NCI-H2196 (cell line): ENCODE results near the gene CYP4F11.
A peak's percentile ranks its signal among the peaks of the same experiment; 100 is the strongest.
"Not testable (repeated sequence)": the region's sequence is repeated elsewhere in the genome, so short reads cannot be mapped to it uniquely, and the experiment has no call there.

ENCODE experiments used
- DNase-seq: peaks from one replicate; lab custom pipeline; 2025; ENCODE audit not compliant: unreplicated experiment; lab: John Stamatoyannopoulos, UW

CYP4F11 gene

DNA sequence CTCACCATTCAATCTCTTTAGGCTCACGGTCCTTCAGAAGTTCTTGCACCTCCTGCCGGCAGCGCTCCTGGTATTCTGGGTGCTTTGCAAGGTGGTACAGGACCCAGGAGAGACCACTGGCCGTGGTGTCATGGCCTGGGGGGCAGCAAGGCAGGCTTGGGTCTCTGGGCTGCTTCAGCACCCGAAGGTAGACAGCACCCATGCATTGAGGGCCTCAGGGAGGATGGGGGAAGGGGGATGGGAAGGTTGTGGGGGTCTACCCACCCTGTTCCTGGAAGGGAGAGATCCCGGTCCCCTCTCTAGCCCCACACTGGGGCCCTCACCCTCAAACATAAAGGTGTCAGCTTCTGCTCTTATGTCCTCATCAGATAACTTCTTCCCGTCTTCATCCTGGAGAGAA, 48.4 kb downstream of the CYP4F11 start:
- DNase-seq, result no peak

DNA sequence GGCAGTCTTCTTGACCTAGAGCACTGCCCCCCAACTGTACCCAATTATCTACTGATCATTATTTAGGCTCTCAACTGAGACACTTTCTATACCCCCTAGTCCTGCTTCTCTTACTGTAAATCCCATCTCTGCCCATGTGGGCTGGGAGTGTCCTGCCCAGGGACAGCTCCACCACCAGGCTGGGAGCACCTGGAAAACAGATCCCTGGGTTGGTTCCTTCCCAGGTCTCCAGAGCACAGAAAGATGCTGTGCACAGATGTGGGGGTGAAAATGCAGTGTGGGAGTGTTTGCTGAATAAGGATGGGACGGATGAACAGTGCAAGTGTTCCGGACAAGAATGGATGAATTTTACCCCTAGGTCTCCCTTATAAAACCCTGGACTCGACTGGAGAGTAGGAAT, 49.2 kb downstream of the CYP4F11 start:
- DNase-seq, result no peak

DNA sequence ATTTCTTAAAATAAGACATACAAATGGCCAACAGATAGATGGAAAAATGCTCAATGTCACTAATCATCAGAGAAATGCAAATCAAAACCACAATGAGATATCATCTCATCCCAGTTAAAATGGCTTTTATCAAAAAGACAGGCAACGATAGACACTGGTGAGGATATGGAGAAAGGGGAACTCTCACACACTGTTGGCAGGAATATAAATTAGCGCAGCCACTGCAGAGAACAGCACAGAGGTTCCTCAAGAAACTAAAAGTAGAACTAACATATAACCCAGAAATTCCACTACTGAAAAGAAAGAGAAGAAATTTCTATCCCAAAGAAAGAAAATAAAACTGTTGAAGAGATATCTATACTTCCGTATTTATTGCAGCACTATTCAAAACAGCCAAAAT, 51.0 kb downstream of the CYP4F11 start:
- DNase-seq, result not testable (repeated sequence)

DNA sequence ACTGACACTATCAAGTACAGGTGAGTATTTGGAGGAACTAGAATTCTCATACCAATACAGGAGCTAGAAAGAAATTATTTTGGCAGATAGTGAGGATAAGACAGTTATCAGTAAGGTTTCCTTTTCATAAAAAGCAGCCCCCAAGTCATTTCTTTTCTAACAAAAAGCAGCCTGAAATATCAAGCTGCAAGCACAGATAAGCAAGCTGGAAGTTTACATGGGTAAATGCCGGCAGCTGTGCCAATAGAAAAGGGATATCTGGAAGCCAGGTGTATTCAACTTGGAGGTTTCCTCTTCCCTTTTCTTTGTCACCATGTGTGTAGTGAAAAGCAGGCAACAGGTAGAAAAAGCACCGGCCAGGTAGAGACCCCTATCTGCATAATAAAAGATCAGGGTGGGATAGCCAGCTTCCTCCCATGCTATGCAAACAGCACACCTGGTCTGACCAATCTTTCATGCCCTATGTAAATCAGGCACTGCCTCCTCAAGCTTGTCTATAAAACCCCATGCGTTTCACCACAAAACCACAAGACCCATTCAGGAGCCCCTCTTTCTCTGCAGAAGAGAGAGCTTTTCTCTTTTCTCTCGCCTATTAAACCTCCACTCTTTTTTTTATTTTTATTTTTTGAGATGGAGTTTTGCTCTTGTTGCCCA, 59.4 kb downstream of the CYP4F11 start:
- DNase-seq, result no peak

DNA sequence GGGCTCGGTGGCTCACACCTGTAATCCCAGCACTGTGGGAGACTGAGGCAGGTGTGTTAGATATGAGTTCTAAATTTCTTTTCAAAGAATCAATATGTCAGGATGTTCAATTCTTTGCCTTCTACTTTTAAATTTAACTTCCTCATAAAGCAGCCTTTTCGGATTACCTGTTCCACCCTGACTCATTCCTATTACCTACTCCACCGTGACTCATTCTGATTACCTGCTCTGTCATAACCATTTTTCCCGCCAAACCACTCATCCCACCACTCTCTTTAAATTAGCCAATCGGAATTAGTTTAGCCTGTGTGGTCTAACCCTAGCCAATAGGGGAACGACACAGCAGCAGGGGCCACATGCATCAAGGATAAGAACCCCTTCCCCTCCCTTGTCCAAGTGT, 60.6 kb downstream of the CYP4F11 start:
- DNase-seq, result not testable (repeated sequence)

DNA sequence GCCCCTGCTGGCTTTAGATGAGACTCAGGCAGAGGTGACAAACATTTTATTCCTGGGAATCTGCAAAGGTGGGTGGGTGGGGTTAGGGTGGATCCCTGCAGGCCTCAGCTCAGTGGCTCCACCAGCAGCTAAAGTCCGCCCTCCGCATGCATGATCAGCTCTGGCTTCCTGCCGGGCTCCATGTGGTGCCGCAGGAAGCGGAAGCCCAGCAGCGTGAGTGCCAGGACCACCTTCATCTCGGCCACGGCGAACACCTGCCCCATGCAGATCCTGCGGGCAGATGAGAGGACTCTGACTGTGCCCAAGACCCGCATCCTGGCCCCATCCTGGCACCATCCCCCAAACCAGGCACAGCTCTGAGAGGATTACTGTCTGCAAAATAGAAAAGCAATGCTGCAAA, 62.8 kb downstream of the CYP4F11 start:
- peak; percentile 16 for DNase-seq

DNA sequence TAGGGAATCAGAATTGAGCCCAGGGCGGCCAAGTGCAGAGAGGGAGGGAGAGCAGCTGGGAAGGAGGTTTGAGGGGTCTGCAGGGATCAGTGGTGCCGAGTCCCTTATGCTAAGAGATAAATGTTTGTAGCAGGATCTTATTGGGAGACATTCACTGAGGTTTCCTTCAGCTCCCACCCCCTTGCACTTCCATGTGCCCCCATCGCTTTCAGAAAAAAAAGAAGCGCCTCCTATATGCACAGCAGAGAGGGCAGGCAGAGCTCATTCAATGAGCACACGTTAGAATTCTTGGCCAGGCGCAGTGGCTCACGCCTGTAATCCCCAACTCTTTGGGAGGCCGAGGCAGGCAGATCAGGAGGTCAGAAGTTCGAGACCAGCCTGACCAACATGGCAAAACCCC, 64.5 kb downstream of the CYP4F11 start:
- DNase-seq, result no peak

DNA sequence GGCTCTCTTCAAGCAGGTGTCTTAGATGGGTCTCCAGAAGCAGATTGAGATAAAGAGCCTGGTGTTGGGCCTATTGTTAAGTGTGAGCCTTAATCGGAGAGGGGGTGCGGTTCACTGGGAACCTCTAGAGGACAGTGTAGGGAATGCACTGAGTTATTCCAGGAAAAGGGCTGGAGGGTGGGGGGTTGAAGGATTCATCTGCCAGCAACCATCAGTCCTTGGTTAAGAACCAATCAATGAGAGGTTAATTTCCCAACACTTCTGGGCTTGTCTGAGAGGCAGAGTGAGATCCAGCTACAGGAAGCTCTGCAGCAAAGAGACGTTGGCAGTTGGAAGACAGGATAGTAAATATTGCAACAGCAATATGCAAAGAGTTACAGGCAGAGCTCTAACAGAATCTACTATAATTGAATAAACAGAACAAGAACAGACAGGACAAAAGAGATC, 65.2 kb downstream of the CYP4F11 start:
- peak; percentile 89 for DNase-seq

DNA sequence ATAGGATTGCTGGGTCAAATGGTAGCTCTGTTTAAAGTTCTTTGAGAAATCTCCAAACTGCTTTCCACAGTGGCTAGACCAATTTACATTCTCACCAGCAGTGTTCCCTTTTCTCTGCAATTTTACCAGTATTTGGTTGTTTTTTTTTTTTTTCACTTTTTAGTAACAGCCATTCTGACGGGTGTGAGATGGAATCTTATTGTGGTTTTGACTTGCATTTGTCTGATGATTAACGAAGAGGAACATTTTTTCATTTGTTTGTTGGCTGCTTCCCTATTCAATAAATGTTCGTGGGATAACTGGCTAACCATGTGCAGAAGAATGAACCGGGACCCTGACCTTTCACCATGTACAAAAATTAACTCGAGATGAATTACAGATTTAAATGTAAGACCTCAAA, 67.7 kb downstream of the CYP4F11 start:
- no peak for DNase-seq

DNA sequence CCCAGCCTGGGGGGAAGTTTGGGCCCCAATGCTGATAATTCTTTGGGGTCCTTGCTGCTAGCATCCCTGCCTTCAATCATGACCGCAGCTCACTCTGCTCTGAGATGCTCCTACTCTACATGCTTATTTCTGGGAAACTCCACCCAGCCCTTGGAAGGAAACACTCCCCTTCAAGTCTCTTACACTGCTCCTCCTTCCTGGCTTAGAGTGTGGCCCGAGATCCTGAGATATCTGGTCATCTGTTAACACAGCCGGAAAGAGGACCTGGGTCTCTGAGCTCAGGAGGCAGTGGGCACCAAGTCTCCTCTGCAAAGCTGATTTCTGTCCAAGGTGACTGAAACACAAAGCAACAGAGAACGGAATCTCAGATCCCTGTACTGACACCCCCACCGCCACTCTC, 69.5 kb downstream of the CYP4F11 start:
- DNase-seq, result no peak

DNA sequence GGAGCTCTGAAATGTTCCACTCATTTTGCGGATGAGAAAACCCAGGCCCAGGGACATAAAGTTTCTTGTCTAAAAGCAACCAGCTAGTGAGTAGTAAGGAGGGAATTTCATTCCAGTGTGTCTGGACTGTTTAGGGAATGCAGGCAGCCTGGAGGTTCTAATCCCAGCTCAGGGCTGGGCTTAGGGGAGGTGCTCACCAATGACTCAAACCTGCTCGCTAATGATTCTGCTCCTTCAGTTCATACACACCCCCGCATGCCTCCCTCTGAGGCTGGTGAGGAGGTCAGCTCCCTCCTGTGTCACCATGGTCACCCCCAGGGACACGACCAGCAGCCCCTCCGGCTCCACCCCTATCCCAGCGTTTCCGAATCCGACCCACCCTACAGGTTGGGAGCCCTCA, 71.1 kb downstream of the CYP4F11 start:
- DNase-seq, result no peak

DNA sequence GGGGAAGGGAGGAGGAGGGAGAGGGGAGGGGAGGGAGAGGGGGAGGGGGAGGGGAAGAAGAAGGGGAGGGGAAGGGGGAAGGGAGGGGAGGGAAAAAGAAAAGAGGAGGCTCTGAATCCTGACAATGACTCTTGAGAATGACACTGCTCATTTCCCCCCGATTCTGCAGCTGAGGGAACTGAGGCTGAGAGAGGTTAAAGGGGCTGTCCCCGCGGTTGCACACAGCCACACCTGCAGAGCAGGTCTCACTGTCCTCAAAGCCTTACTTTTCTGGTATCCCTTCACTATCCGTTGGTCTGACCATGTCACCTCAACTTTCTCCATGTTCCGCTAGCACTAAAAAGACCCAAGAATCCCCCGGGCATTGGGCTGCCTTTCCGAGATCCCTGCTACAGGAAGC, 71.9 kb downstream of the CYP4F11 start:
- no peak for DNase-seq
